GM21526 (cell line): ENCODE data around the gene CILP2.

ENCODE experiments used
- ATAC-seq: cut with Tn5 transposase; IDR thresholded peaks from one replicate; pipeline ENCODE4 v1.9.1; 2021; ENCODE audit warnings: moderate library complexity; ENCODE audit not compliant: unreplicated experiment, low FRiP score

CILP2 gene

GRCh38 chr19:19562665-19563347 lies 24.7 kb downstream of the CILP2 start:
- no peak for ATAC-seq

GRCh38 chr19:19563348-19563848 lies 25.3 kb downstream of the CILP2 start:
- ATAC-seq, result no peak

GRCh38 chr19:19566306-19566705 lies 28.2 kb downstream of the CILP2 start:
- ATAC-seq, result no peak

DNA sequence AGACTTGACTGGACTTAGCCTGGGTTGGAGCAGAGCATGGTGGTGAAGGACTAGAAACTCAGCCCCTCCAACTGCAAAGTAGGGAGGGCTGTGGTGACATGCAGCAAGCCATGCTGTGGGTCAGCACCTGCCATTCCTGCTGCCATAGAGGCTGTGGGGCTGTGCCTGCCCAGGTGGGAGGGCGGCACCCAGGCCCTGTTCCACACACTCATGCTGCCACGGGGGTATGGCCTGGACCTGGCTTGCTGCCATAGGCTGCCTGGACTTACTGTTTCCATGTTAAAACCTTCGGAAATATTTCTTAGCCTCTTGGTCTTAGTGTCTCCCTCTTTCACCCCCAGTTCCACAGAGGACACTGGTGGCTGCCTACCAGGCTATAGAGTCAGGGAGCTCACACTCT lies 29.3 kb downstream of the CILP2 start:
- ATAC-seq, result no peak

DNA sequence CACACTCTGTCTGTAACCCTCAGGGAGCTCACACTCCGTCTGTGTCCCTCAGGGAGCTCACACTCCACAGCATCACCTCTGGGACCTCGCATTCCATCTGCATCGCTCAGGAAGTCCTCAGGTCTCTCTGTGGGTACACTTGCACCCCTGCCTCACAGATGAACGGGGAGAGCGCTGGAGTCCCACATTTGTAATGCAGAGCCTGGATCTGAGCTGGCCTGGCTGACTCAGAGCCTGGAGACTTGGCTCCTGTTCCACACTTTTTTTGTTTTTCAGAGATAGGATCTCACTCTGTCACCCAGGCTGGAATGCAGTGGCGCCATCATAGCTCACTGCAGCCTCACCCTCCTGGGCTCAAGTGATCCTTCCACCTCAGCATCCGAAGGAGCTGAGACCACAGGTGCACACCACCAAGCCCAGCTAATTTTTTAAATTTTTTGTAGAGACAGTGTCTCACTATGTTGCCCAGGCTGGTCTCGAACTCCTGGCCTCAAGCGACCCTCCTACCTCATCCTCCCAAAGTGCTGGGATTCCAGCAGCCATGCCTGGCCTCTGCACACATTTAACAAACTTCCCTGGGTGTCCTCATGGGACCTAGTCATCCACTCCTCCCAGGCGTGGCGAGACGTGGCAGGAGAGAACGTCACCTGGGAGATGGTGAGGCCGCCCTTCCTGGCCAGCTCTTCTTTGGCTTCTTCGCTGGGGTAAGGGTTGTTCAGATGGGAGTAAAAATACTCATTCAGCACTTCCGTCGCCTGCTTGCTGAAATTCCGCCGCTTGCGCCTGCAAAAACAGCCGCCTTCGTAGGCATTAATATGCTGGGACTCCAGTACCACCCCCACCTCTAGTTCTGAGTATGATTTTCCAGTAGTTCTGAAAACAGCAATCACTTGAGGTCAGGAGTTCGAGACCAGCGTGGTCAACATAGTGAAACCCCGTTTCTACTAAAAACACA lies 31.0 kb downstream of the CILP2 start:
- ATAC-seq, result no peak

DNA sequence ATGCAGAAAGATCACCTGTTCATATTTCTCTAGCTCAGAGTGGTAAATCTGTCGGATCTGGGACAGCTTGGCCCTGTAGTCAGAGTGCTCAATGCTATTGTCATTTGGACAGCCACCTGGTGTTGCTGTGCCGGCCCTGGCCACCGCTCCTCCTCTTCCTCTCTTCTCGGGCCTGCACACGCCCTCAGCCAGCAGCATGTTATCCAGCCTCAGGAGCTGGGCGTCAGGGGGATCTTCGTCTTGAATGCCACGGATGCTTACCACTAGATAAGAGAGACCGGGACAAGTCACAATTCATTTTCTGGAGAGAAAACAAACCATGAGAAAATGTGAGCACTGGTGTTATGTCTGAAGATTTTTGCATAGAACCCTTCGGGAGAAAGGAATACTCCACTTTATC lies 32.5 kb downstream of the CILP2 start:
- ATAC-seq, result no peak

- no peak for ATAC-seq
Observed at GRCh38 chr19:19571071-19571786, 33.2 kb downstream of the CILP2 start.

- no peak for ATAC-seq
Observed at GRCh38 chr19:19575411-19575810, 37.3 kb downstream of the CILP2 start.

- ATAC-seq, result no peak
Observed at GRCh38 chr19:19578252-19578651, 40.2 kb downstream of the CILP2 start.

- no peak for ATAC-seq
Observed at GRCh38 chr19:19579533-19580361, 41.7 kb downstream of the CILP2 start.

DNA sequence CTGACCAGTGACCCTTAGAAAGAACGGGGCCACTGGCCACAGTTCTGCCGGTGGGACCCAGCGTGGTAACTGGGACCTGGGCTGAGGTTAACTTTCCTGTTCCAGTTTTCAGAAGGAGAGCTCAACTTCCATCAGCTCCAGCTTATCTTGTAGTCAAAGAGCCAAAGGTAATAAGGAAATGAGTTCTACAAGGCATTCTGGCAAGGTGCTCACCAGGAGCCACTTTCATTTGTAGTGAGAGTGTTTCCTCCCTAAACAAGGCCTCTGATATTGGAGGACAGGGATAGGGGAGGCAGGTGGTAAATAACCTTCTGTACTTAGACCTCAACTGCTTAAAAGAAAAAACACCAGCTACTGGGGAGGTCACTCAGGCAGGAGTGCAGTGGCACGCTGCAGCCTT lies 42.4 kb downstream of the CILP2 start:
- ATAC-seq, result no peak

- no peak for ATAC-seq
Observed at GRCh38 chr19:19581391-19581790, 43.3 kb downstream of the CILP2 start.

DNA sequence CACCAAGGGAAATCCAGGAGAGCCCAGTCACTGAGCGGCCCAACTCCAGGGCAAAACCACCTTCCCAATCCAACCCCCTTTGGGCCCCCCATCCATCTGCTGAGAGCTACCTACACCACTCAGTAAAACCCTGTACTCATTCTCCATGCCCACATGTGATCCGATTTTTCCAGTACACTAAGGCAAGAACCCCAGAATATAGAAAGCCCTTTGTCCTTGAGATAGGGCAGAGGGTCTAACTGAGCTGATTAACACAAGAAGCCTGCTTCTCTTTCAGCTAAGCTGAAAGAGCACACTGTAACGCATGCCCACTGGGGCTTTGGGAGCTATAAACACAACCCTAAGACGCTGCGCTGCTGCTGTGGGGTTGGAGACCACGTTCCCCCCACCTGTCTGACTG lies 44.4 kb downstream of the CILP2 start:
- no peak for ATAC-seq

DNA sequence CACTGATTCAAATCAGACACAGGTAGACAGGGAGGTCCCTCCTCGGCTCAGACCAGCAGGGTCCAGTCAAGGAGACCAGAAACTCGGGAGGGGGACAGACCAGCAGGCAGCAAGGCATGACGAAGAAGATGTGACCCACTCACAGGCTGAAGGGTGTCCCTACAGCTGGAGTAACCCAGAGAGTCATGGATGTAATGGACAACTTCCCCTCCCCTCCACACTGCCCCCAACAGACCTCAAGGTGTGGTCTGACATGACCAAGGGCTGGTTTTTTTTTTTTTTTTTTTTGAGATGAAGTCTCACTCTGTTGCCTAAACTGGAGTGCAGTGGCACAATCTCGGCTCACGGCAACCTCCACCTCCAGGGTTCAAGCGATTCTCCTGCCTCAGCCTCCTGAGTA lies 46.3 kb downstream of the CILP2 start:
- no peak for ATAC-seq

DNA sequence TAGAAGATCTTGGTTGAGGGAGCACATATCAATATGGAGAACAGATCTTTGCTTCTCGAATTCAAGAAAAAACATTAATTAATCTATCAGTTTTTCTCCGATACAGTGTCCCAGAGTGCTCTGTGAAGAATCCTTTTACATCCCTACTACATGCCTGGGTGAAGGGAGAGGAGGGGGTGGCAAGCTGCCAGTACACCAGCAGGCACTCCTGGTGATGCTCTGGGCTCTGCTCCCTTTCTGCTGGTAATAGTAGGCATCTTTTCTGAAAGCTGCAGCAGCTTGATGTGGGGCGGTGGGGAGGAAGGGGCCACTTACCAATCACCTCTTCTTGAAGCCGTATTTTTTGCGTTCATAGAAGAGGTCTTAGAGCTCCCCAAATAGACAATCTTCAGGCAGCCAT lies 49.7 kb downstream of the CILP2 start:
- no peak for ATAC-seq

DNA sequence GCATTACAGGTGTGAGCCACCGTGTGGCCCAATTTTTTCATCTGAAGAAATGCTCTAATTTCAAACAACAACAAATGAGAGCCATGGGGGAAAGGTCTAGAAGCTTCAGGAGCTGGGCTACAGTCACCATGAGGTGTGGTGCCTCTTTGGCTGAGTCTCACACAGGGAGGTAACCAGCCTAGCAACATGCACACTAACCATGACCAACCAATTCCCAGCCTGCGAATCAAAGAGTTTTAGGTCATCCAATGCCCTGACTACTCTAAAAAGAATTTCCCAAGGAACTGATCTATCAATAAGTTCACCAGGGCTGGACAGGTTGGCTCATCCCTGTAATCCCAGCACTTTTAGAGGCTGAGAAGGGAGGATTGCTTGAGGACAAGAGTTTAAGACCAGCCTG lies 50.5 kb downstream of the CILP2 start:
- no peak for ATAC-seq

GRCh38 chr19:19591133-19591825 lies 53.2 kb downstream of the CILP2 start:
- no peak for ATAC-seq

- no peak for ATAC-seq
Observed at GRCh38 chr19:19592690-19593089, 54.6 kb downstream of the CILP2 start.

- no peak for ATAC-seq
Observed at GRCh38 chr19:19594381-19594780, 56.3 kb downstream of the CILP2 start.
